HL-60 (cell line): ENCODE results near the gene AFAP1.

Experiments
- DNase-seq, 2 experiments: peaks; one replicate each; pipeline ENCODE4 v3.0.0-alpha.2; 2010 to 2020; ENCODE audit warnings: low read depth in 1 of 2, low spot score in 1 of 2
- H3K27ac ChIP-seq: fragments of 250-450 bp; sonication (Bioruptor Pico); replicated peaks from 2 replicates; pipeline ENCODE4 v1.5.1; 2020; ENCODE audit warnings: mild to moderate bottlenecking, moderate library complexity
- H3K27me3 ChIP-seq: fragments of 250-450 bp; sonication (Bioruptor Pico); 2 replicates; pipeline ENCODE4 v1.5.1; 2021; ENCODE audit warnings: mild to moderate bottlenecking, moderate library complexity; ENCODE audit not compliant: insufficient read depth, poor library complexity, severe bottlenecking
- H3K4me3 ChIP-seq: replicated peaks from 2 replicates; pipeline ENCODE4 v1.5.1; 2011; ENCODE audit warnings: mild to moderate bottlenecking, control low read depth, low read length; ENCODE audit not compliant: insufficient read depth
- CTCF ChIP-seq: IDR thresholded peaks from one replicate; pipeline ENCODE4 v1.5.1; 2011; ENCODE audit warnings: low read length, control low read depth, inconsistent platforms; ENCODE audit not compliant: insufficient read depth
- GABPA ChIP-seq: IDR thresholded peaks from 2 replicates; pipeline ENCODE4 v1.6.1; 2012; ENCODE audit warnings: low read depth
- POLR2AphosphoS5 ChIP-seq: IDR thresholded peaks from 2 replicates; pipeline ENCODE4 v1.6.1; 2012; ENCODE audit warnings: low read depth
- REST ChIP-seq: IDR thresholded peaks from 2 replicates; pipeline ENCODE4 v1.6.1; 2012; ENCODE audit warnings: low read depth; ENCODE audit not compliant: insufficient replicate concordance
- SPI1 ChIP-seq: IDR thresholded peaks from 2 replicates; pipeline ENCODE4 v1.6.1; 2012; ENCODE audit warnings: low read depth, mild to moderate bottlenecking, borderline replicate concordance

The AFAP1 gene

GRCh38 chr4:7963691-7964090 is 24.0 kb upstream of the AFAP1 start:
- TF ChIP-seq REST (no peak), CTCF (no peak), POLR2AphosphoS5 (no peak), SPI1 (no peak), GABPA (no peak)
- H3K27ac ChIP-seq, result no peak overlapping the region

GRCh38 chr4:7962609-7963508 is 23.2 kb upstream of the AFAP1 start:
- Histone ChIP-seq H3K27me3 (peaks cover 5% of the 10 kb centered on the region), H3K27ac (no peak overlapping the region), H3K4me3 (no peak overlapping the region)
- no peak for DNase-seq
- TF ChIP-seq GABPA, result no peak
- TF ChIP-seq CTCF, result no peak
- no peak for TF ChIP-seq REST
- TF ChIP-seq SPI1, result no peak
- no peak for TF ChIP-seq POLR2AphosphoS5

More at GRCh38 chr4:7963691-7964090, 24.0 kb upstream of the AFAP1 start:
- H3K27me3 ChIP-seq, result peaks cover 11% of the 10 kb centered on the region
- no peak overlapping the region for H3K4me3 ChIP-seq
- no peak for DNase-seq

GRCh38 chr4:7960790-7961655 is 21.4 kb upstream of the AFAP1 start:
- Histone ChIP-seq H3K4me3 (no peak overlapping the region), H3K27ac (no peak overlapping the region), H3K27me3 (peaks cover 3% of the 10 kb centered on the region)
- no peak for TF ChIP-seq SPI1
- TF ChIP-seq POLR2AphosphoS5, result no peak
- no peak for TF ChIP-seq CTCF
- no peak for TF ChIP-seq REST
- no peak for TF ChIP-seq GABPA
- no peak for DNase-seq
